ENCODE measurements around the gene PCTP.

- no peak for TF ChIP-seq CTCF (IDR thresholded peaks at IDR 0.05; ENCODE audit: poor library complexity)
- no peak for TF ChIP-seq EZH2phosphoT487 (IDR thresholded peaks at IDR 0.05; ENCODE audit: low read depth, severe bottlenecking, unreplicated experiment)
- no peak for TF ChIP-seq EZH2 (IDR thresholded peaks at IDR 0.05; ENCODE audit: borderline replicate concordance)
Observed at GRCh38 chr17:55741356-55741700, 9.5 kb upstream of the PCTP start.
